GM19455 (cell line): Measurements from ENCODE around the gene C2CD4C.
"Not testable (repeated sequence)": the region's sequence is repeated elsewhere in the genome, so short reads cannot be mapped to it uniquely, and the experiment has no call there.

ENCODE experiments used
- ATAC-seq: cut with Tn5 transposase; IDR thresholded peaks from one replicate; pipeline ENCODE4 v1.9.1; 2021; ENCODE audit not compliant: unreplicated experiment

Gene C2CD4C

GRCh38 chr19:438416-438958 is 29.5 kb upstream of the C2CD4C start:
- no peak for ATAC-seq

GRCh38 chr19:437041-437440 is 28.1 kb upstream of the C2CD4C start:
- no peak for ATAC-seq

- ATAC-seq = no peak
These were observed 27.5 kb upstream of the C2CD4C start for GRCh38 chr19:436413-436950.

GRCh38 chr19:435707-436412 is 26.9 kb upstream of the C2CD4C start:
- ATAC-seq = no peak

DNA sequence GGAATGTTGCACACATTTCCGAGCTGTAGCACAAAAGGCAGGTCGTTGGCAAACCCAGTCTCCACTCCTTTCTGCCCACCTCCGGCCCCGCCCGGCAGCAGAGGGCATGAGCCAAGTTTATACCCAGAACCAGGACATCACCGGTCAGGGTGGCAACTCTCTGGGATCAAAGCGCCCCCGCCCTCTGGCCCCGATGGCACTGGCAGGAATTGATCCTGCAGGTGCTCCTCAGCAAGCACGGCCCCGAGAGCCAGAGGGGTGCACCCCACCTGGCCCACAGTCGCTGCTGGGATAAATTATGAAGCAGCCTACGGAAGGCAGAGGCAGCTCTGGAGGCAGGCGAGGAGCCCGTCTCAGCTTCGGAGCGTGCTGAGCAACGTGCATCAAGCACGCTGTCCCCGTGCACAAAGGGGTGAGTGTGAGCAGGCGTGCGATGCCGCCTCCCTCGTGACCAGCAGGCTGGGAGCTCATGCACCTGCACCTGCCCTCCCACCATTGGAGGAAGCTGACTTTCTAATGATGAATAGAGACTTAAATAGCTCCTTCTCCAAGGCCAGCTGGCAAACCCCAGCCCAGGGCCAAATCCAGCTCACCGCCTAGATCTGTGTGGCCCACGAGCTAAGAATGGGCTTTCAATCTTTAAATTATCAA is 26.2 kb upstream of the C2CD4C start:
- no peak for ATAC-seq

- no peak for ATAC-seq
These were observed 25.4 kb upstream of the C2CD4C start for GRCh38 chr19:434152-434960.

DNA sequence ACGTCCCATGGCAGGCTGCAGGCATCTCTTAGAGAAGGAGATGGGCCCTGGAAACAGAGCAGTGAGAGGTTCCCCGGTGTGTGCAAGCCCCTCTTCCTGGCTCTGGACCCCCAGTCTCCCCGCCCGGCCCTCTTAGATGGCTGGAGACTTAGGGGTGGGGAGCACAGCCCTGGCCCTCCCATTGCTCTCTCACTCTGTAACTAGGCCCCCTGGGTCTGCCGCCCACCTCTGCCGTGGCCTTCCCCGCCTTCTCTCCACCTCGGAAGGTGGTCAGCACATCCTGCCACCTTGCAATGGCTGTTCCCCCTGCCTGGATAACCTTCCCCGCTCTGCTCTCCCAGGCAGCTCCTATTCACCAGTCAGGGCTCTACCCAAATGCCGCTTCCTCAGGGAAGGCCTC is 21.8 kb upstream of the C2CD4C start:
- ATAC-seq = no peak

- no peak for ATAC-seq
These were observed 19.2 kb upstream of the C2CD4C start for GRCh38 chr19:428149-428548.

GRCh38 chr19:427675-428074 is 18.7 kb upstream of the C2CD4C start:
- ATAC-seq = not testable (repeated sequence)

DNA sequence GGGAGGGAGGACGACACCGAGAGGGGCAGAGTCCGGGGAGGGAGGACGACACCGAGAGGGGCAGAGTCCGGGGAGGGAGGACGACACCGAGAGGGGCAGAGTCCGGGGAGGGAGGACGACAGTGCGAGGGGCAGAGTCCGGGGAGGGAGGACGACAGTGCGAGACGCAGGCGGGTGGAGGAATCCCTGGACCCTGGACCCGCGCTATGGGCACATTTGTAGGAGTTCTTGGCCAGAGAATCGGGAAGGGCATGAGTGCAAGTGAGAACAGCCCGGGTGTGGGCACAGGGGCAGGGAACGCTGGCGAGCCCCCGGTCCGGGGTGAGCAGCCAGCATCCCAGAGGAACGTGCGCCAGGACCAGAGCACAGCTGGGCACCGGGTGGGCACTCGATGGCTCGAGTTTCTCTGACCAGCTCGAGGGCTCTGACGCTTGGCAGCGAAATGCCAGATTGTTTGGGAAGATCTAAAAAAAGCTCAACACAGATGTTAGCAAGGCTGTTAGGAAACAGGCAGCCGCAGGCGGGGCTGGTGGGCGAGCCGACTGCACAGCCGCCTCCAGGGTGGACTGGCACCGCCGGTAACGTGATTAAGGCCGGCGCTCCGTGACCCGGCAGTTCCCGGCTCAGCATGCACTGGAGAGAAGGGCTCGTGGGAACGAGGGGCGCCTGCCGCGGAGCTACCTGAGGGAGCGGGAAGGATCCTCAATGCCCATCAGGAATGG is 17.9 kb upstream of the C2CD4C start:
- no peak for ATAC-seq

DNA sequence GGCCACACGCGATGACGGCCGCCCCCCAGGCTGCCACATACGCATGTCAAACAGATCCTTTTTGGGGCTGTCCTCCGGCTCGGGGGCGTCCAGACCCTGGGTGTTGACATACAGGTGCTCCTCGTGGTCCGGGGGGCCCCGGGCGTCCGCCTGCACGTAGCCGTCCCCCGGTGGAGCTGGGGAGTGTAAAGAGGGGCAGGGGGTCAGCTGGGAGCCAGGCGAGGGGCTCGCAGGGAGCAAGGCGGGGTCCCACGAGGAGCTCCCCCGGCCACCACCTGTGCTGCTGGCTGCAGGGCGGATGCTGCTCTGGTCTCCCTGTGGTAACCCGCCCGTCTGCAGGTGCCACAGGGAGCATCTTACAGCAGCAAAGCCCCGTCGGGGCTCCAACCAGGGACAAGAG is 16.1 kb upstream of the C2CD4C start:
- no peak for ATAC-seq

DNA sequence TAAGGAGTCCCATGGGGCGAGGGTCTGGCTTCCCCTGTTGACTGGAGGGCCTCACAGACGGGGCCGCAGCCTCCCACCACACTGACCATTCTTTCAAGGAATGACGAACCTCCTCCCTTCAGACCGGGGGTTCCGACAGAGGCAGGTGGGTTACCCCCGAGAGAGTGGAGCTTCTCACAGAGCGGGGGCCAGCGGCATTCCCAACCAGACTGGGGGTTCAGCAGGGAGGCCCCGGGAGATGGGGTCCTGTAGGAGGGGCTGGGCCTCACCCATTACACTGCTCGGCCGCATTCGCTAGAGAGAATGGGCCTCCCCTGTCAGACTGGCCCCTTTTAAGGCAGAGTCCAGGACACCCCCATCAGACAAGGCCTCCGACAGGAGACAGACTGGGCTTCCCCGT is 15.6 kb upstream of the C2CD4C start:
- no peak for ATAC-seq

GRCh38 chr19:423691-424466 is 14.9 kb upstream of the C2CD4C start:
- ATAC-seq = no peak

DNA sequence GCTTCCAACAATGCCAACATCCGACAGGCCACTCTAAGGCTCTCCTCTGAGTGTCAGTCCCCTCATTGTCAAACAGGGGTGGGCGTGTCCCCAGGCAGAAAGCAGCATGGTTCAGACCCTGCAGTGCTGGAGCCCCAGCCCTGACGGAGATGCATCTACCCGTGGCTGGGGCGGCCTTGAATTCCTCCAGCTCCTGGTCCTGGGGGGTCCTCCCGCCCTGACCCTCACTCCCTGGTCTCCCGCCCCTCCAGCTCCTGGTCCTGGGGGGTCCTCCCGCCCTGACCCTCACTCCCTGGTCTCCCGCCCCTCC is 13.9 kb upstream of the C2CD4C start:
- ATAC-seq = not testable (repeated sequence)

DNA sequence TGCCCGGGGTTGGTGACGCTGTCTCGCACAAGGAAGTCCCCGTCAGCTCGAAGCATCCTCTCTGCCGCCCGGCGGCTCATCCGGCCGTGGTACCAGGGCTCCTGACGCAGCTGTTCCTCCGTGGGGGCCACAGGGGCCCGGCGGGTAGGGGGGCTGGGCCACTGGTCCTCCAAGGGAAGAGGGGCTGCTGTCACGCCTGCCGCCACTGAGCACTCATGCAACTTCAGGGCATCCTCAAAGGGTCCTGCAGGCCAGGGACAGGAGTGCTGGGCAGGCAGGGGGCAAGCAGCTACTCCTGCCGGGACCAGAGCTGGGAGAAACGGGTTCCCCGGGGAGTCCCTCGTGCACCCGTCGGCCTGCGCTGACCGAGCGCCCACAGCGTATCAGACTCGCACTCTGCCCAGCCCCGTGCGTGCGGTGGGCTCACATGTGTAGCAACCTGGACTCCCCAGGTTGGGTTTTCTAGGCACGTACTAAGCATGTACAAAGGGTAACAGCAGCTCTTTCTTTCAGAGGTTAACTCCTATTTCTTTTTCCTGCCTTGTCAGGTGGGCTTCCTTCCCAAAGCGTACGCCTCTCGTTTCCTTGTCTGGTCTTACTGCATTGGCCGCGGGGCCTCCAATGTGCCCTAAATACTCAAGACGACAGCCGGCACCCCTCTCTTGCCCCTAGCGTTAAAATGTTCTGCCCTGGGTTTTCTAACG is 13.4 kb upstream of the C2CD4C start:
- no peak for ATAC-seq

DNA sequence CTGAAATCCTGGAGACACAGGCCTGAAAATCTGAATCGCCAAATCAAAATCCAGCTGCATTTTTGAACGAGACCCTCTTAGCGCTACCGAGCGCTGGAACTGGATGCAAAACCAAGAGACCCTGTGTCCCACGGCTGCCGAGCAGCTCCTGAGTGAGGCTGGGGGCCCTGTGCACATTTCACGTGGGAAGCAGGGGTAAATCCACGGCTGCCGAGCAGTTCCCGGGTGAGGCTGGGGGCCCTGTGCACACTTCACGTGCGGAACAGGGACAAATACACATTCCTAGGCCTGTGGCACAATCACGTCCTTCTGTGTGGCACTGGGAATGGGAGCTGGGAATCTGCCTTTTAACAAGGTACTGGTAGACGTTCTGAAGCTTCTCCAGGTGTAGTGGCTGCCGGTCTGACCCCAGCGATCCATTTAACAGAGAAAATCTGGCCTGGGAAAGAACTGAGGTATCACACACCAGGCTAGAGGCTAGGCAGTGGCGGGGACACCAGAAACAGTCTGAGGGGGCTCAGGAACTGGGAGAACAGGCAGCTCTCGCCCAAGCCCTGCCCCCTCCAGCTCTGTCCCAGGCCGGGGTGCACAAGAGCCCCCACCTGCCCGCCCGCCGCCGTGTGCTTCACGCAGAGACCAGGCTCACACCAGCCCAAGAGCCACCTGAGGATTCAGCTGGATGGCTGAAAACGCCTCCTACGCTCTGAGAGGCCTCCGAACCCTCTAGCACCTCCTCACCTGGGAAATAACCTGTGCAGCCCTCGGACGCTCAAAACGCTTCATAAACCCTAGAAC is 11.0 kb upstream of the C2CD4C start:
- no peak for ATAC-seq

- ATAC-seq = no peak
These were observed 10.1 kb upstream of the C2CD4C start for GRCh38 chr19:418761-419671.

GRCh38 chr19:416416-416815 is 7.5 kb upstream of the C2CD4C start:
- no peak for ATAC-seq
